Renal cortical epithelial cell (primary cell): ENCODE measurements around the gene PTPRO. TPM values are rescaled to one million over a fixed set of nuclear protein-coding genes. Genes with fewer than 3 reads are reported as not detected.
A peak's percentile ranks its signal among the peaks of the same experiment; 100 is the strongest.

Experiments used
- DNase-seq: peaks from one replicate; pipeline ENCODE4 v3.0.0-alpha.2; 2011; ENCODE audit warnings: low read depth
- total RNA-seq: library from RNA; depleted of rRNA; stranded (reverse); fragments of >200 nt; gene quantifications from 2 replicates; pipeline ENCODE4 v1.2.3, GENCODE V29; 2014

Gene PTPRO
- total RNA-seq, 1 donor from 2014 or later: 0.45 TPM

DNA sequence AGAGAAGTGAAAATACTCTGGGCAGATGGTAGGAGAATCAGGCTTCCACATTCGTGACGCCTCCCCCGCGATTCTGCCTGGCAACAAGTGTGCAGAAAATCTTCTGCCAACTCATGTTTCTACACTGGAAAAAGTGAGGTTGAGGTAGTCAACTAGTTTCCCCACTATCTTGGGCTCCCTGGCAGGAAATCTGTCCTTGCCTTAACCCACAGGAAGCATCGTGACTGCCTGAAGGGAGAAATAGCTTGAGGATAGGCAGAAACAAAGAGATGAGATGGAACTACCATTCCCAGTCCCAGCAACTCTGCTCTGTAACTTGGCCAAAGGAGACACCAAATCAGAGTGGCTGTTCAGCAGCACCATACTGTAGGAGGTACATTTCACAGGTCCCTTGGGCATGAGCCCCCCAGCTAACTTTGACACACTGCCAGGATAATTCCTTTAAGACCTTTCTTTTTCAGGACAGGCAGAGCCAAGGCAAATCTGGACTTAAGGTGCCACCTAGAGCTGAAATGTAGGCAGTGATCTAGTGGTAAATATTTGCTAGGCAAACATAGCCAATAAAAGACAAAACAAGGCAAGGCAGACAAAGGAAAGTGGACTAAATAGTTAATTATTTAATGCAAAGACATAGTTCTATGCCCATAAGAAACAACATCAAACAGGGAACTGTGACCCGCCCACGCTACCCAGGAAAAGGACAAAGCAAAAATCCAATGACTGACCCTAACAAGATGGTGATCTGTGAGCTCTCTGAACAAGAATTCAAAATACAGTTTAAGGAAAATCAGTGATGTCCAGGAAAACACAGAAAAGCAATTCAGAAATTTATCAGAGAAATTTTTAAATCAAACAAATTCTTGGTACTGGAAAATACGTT lies 205.1 kb downstream of the PTPRO start:
- DNase-seq: peak; percentile 30

- DNase-seq: no peak
These were observed 206.4 kb downstream of the PTPRO start for GRCh38 chr12:15528666-15529065.

DNA sequence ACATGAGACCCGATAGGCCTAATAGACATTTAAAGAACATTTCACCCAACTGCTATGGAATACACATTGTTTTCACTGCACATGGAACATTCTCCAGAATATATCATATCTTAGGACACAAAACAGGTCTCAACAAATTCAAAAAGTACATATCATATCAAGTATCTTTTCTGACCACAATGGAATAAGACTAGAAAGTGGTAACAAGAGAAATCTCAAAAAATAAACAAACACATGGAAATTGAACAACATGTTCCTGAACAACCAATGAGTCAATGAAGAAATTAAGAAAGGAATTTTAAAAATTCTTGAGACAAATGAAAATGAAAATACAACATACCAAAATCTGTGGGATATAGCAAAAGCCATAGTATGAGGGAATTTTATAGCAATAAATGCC lies 208.1 kb downstream of the PTPRO start:
- DNase-seq: no peak

- DNase-seq: peak; percentile 72
These were observed 210.2 kb downstream of the PTPRO start for GRCh38 chr12:15532364-15532977.

GRCh38 chr12:15534322-15534721 lies 212.0 kb downstream of the PTPRO start:
- peak; percentile 50 for DNase-seq

DNA sequence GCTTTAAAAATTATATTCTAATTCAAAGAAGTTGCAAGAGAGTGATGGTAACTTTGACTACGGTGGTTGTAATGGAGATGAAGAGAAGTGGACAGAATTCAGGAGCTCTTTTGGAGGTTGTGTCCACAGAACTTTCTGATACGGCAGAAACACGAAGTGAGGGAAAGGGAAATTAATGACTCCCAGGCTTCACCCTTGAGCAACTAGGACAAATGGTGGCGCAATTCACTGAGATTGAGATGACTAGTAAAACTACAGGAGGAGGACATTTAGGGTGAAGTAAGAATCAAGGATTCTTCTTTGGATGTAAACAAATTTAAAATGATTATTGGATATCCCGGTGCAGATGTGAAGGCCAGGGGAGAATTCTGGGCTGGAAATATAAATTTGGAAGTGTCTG lies 212.6 kb downstream of the PTPRO start:
- DNase-seq: no peak

DNA sequence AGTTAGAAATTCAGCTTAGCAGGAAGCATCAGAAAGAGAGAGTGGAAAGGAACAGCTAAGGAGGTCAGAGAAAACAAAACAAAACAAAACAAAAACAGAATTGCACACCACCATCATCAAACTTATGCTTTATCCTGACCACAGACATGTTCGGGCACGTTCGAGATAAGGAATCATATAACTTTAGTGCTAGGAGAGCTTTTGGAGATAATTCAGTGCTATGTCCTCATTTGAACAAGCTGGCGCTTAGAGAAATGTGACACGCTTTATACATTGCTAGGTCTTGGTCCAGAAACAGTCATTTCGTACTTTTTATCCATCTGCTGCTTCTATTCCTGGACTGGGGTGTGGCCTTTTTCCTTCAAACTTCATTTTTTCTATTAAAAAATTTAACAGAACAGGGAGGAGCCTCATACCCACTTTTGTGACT lies 213.1 kb downstream of the PTPRO start:
- no peak for DNase-seq

GRCh38 chr12:15536446-15536845 lies 214.1 kb downstream of the PTPRO start:
- no peak for DNase-seq

DNA sequence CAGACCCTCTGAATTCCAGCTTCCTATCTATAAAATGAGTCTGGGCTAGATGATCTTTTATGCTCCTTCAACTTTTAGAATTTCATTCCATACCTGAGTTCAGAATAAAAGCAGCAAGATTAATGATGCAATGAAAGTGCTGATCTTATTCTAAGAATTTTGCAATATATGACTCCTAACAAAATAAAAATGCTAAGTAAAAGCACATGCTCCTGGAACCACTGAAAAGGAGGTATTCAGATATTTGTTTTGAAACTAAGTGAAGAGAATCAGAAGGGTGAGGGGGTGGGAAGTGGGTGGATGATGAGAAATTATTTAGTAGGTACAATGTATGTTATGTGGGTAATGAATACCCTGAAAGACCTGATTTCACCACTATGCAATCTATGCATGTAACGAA lies 216.6 kb downstream of the PTPRO start:
- DNase-seq: no peak

DNA sequence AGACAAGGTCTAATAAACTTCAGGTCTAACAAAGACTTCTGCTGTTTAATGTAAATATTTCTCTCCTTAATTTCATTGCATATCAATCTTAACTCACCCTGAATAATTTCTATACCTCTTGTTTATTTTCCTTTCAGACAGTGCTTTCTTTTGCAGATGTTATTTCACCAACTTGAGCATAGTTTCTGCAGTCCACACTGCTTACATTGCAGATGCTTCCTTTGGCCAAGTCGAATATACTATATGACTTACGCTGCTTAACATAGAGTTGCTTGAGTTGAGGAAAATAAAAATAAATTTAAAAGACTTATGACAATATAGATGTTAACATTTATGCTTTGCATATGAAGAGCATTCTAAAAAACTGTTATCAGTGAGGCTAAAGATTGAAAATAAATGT lies 217.7 kb downstream of the PTPRO start:
- no peak for DNase-seq

GRCh38 chr12:15540469-15540872 lies 218.2 kb downstream of the PTPRO start:
- DNase-seq: peak; percentile 36

- DNase-seq: no peak
These were observed 219.8 kb downstream of the PTPRO start for GRCh38 chr12:15541996-15542631.

GRCh38 chr12:15543347-15543746 lies 221.0 kb downstream of the PTPRO start:
- DNase-seq: no peak

- no peak for DNase-seq
These were observed 222.3 kb downstream of the PTPRO start for GRCh38 chr12:15544589-15544988.

GRCh38 chr12:15545334-15545733 lies 223.0 kb downstream of the PTPRO start:
- DNase-seq: no peak

GRCh38 chr12:15546102-15546701 lies 223.9 kb downstream of the PTPRO start:
- no peak for DNase-seq

GRCh38 chr12:15547063-15547462 lies 224.8 kb downstream of the PTPRO start:
- DNase-seq: no peak

DNA sequence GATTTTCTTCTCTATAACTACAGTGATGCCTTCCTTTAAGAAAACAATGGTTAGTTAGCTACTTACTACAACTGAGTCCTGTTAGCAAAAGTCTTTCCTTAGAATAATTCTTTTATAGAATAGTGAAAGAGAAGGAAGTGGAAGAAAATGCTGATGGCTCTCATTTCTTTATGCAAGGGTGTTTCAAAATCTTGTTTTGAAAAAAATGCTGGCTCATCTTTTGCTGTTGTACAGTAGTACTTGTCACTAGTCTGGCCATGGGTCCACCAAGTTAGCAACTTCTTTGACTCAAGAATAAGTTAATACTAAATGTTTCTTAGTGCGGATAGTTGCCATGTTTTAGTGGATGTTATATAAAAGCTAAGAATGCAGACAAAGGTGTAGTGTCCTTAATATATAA lies 225.4 kb downstream of the PTPRO start:
- no peak for DNase-seq

GRCh38 chr12:15550793-15551192 lies 228.5 kb downstream of the PTPRO start:
- no peak for DNase-seq

- DNase-seq: no peak
These were observed 233.1 kb downstream of the PTPRO start for GRCh38 chr12:15555446-15555845.

- DNase-seq: no peak
These were observed 234.2 kb downstream of the PTPRO start for GRCh38 chr12:15556411-15557102.
